Stimulated activated CD4-positive, alpha-beta T cell treated with anti-CD3 and anti-CD28 coated beads, Interleukin-12 subunit alpha, Interleukin-12 subunit beta, amount 100 ng/mL, for 48 hours (primary cell): Measurements from ENCODE around the gene RBM20.

ENCODE experiments used
- DNase-seq, 3 donors: peaks; one replicate each; pipeline ENCODE4 v3.0.0-alpha.2; 2020; ENCODE audit warnings: low read depth in 2 of 3, low spot score in 1 of 3

The RBM20 gene

GRCh38 chr10:110827410-110827809 lies 183.3 kb downstream of the RBM20 start:
- DNase-seq, result no peak

- DNase-seq, result no peak
Measured at GRCh38 chr10:110827875-110828274, 183.7 kb downstream of the RBM20 start.

GRCh38 chr10:110828525-110828924 lies 184.4 kb downstream of the RBM20 start:
- no peak for DNase-seq

- no peak for DNase-seq
Measured at GRCh38 chr10:110829721-110830410, 185.7 kb downstream of the RBM20 start.

- no peak for DNase-seq
Measured at GRCh38 chr10:110833234-110833940, 189.3 kb downstream of the RBM20 start.

GRCh38 chr10:110833941-110834628 lies 189.9 kb downstream of the RBM20 start:
- no peak for DNase-seq

- no peak for DNase-seq
Measured at GRCh38 chr10:110834629-110835301, 190.6 kb downstream of the RBM20 start.

GRCh38 chr10:110835841-110836240 lies 191.7 kb downstream of the RBM20 start:
- no peak for DNase-seq

- no peak for DNase-seq
Measured at GRCh38 chr10:110836706-110837105, 192.6 kb downstream of the RBM20 start.

GRCh38 chr10:110837418-110838171 lies 193.5 kb downstream of the RBM20 start:
- DNase-seq, result no peak

GRCh38 chr10:110840225-110840922 lies 196.2 kb downstream of the RBM20 start:
- DNase-seq, result no peak

- DNase-seq, result no peak
Measured at GRCh38 chr10:110840923-110841428, 196.8 kb downstream of the RBM20 start.

GRCh38 chr10:110841767-110842267 lies 197.7 kb downstream of the RBM20 start:
- DNase-seq, result no peak

GRCh38 chr10:110842326-110842904 lies 198.3 kb downstream of the RBM20 start:
- DNase-seq, result no peak

GRCh38 chr10:110843031-110843430 lies 198.9 kb downstream of the RBM20 start:
- DNase-seq, result peak in 2 of 3 donors; percentile 20 to 28

GRCh38 chr10:110843796-110844616 lies 199.9 kb downstream of the RBM20 start:
- no peak for DNase-seq

GRCh38 chr10:110844617-110844881 lies 200.4 kb downstream of the RBM20 start:
- DNase-seq, result no peak

- no peak for DNase-seq
Measured at GRCh38 chr10:110845192-110845755, 201.1 kb downstream of the RBM20 start.
